Measurements from ENCODE around the gene COPS7A. TPM values are rescaled to one million over a fixed set of nuclear protein-coding genes. Genes with fewer than 3 reads are reported as not detected.
"Not testable (repeated sequence)": the region's sequence is repeated elsewhere in the genome, so short reads cannot be mapped to it uniquely, and the experiment has no call there.

Gene COPS7A
- total RNA-seq, 1 donor from 2014 or later = 81.9 TPM

GRCh38 chr12:6742834-6743233 is 19.0 kb downstream of the COPS7A start:
- no peak for DNase-seq
- ATAC-seq = no peak
- intact Hi-C loops (cut with micrococcal nuclease) = no loop called here

GRCh38 chr12:6743300-6743699 is 19.5 kb downstream of the COPS7A start:
- DNase-seq; intact Hi-C loops (cut with micrococcal nuclease); ATAC-seq: not testable (repeated sequence)

DNA sequence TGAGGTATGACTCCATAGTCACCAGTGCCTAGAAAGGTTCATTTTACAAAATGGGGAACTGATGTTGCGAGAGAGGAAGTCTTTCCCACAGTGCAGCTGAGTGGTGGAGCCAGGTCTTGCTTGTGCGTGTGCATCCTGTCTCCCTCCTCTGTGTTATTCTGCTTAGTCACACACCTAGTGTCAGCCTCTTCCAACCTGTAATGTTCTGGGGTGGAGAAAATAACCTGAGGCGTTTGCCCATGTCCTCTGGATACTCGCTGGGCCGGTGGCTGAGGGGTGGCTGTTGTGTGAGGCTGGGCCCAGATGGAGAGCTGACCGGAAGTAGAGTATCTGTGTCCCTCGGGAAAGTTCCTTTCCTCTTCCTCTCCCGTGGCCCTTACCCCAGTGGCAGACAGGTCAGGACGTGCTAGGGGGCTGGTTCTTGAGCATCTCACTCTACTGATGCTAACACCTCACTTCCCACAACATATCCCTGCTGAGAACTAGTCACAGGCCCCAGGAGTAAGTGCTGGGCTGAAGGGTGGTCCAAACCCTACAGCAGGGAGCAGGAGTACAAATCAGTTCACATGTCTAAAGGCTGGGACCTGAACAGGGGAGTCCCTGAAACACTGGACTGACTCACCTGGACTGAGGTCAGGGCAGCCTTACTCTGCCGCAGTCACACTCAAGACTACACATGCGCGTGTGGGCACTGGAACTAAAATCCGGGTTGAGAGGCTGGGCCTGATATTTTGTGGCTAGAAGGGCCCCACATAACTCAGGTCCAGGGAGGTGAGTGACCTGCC is 22.1 kb downstream of the COPS7A start:
- intact Hi-C loops (cut with micrococcal nuclease) = no loop called here

GRCh38 chr12:6747216-6747615 is 23.4 kb downstream of the COPS7A start:
- DNase-seq (no peak), ATAC-seq (no peak)
- intact Hi-C loops (cut with micrococcal nuclease) = no loop called here

More for the DNA sequence above, 22.1 kb downstream of the COPS7A start:
- DNase-seq = no peak
- peak; percentile 42 for ATAC-seq

GRCh38 chr12:6748761-6749160 is 24.9 kb downstream of the COPS7A start:
- ATAC-seq (no peak), DNase-seq (no peak)
- intact Hi-C loops (cut with micrococcal nuclease) = no loop called here

DNA sequence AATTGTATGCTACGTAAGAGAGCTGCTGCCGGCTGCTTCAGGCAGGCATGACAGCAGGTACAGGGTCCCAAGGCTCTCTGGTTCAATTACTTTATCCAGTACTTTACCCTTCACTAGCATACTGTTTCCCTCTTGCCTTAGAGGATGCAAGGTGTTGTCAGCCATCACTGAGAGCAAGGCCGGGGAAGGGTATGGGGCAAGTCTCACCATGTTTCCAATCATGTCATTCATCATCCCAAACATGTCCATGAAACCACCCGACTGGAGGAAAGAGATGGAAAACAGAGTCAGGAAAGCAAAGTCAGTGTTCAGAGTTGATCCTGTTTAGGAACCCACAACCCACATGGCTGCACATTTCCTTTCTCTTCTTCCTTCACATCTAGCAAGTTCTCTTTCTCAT is 26.7 kb downstream of the COPS7A start:
- DNase-seq (no peak), ATAC-seq (no peak)
- intact Hi-C loops (cut with micrococcal nuclease) = no loop called here

- intact Hi-C loops (cut with micrococcal nuclease) = no loop called here
- DNase-seq = no peak
- no peak for ATAC-seq
Observed at GRCh38 chr12:6751767-6752166, 27.9 kb downstream of the COPS7A start.

GRCh38 chr12:6752167-6752920 is 28.5 kb downstream of the COPS7A start:
- DNase-seq = no peak
- intact Hi-C loops (cut with micrococcal nuclease) = no loop called here
- ATAC-seq = no peak

GRCh38 chr12:6752921-6753771 is 29.3 kb downstream of the COPS7A start, which contains the start of gene MLF2:
TSS of gene MLF2 (minus strand) at chr12:6753141. CDS start at chr12:6752334, 807 bp downstream.
- intact Hi-C loops (cut with micrococcal nuclease) = no loop called here
- ATAC-seq (peak; percentile 95), DNase-seq (peak; percentile 98)

- intact Hi-C loops (cut with micrococcal nuclease) = no loop called here
- DNase-seq (no peak), ATAC-seq (no peak)
Observed at GRCh38 chr12:6753772-6754356, 30.0 kb downstream of the COPS7A start.

DNA sequence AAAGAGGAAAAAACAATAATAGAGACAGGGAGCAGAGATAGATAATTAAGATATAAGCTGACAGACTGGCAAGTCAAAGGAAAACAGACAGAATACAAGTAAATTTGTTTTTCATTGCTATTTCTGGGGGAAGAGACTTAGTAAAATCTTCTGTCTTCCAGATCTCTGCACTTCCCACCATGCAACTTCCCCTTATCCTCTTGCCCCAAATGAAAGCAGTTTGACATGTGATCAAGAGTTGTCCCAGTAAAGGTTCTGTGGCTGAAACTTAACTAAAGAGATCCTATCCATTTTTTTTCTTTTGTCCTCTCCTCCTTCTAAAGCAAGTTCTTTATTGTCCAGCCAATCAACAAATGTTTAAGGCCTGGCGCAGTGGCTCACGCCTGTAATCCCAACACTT is 30.6 kb downstream of the COPS7A start:
- ATAC-seq = no peak

GRCh38 chr12:6757028-6757690 is 33.3 kb downstream of the COPS7A start:
- ATAC-seq (no peak), DNase-seq (no peak)
- intact Hi-C loops (cut with micrococcal nuclease) = no loop called here

More for the DNA sequence above, 30.6 kb downstream of the COPS7A start:
- DNase-seq = no peak
- intact Hi-C loops (cut with micrococcal nuclease) = no loop called here

- no peak for DNase-seq
- ATAC-seq = no peak
- intact Hi-C loops (cut with micrococcal nuclease) = no loop called here
Observed at GRCh38 chr12:6758506-6759095, 34.8 kb downstream of the COPS7A start.

DNA sequence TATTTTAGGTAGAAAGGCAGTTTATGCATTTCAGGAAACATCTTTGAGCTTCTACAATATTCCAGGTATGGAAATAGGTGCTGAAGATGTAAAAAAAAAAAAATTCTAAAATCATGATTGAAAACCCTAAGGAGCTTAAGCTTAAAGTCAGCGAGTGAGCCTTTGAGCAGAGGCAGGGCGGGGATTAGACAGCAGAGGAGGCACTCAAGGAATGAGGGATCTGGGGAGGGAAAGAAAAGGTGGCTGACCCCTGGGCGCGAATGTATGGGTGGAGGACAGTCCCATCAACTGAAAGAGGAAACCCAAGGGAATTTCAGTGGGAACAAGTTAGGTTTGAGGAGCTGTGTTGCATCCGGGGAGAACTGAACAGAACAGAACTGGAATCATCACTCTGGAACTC is 35.9 kb downstream of the COPS7A start:
- intact Hi-C loops (cut with micrococcal nuclease) = no loop called here

GRCh38 chr12:6763380-6763779 is 39.5 kb downstream of the COPS7A start:
- intact Hi-C loops (cut with micrococcal nuclease) = no loop called here
- DNase-seq (no peak), ATAC-seq (no peak)

More for the DNA sequence above, 35.9 kb downstream of the COPS7A start:
- ATAC-seq (no peak), DNase-seq (no peak)

DNA sequence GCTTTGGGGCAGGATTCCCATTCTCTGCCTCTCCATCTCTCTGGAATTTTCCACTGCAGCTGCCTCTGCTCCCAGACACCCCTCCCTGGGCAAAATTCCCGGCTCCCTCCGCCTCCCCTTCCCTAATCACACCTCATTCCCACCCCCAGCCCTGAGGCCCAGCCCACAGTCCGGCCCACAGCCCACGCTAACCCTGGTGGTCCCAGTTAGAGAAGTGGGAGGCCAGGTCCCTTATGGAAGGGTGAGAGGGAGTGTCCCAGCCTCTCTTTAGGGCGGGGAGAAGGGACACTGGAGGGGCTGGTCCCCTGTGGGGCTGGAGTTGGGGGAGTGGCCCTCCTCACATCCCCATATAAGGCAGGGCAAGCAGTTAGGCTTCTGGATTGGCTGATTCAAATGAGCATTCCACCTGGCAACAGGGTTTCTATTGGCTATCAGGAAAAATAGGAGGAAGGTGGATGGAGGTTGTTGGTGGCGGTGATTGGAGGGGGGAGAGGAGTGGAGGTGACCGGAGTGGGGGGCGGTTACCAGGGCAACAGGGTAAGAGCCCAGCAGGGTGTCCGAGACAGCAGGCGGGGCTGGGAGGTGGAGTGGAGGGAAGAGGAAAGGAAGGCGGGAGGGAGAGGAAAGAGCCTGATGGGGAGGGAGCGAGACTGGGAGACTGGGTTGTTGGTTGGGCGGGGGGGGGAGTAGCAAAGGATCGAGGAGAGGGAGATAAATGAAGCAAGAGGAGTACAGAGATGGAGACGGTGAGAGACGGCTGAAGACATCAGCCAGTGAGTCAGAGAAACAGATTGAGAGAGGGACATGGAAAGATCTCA is 40.4 kb downstream of the COPS7A start:
- DNase-seq (peak; percentile 93), ATAC-seq (peak; percentile 84)
- intact Hi-C loops (cut with micrococcal nuclease) = no loop called here

- DNase-seq = no peak
- intact Hi-C loops (cut with micrococcal nuclease) = no loop called here
- ATAC-seq = no peak
Observed at GRCh38 chr12:6765048-6765633, 41.3 kb downstream of the COPS7A start.
